HCT116 (cell line): Measurements from ENCODE around the gene IZUMO1. TPM values are rescaled to one million over a fixed set of nuclear protein-coding genes. Genes with fewer than 3 reads are reported as not detected.

Experiments used
- ATAC-seq: fragments of 200-7000 bp; cut with Tn5 transposase; 2 replicates; pipeline ENCODE4 v1.9.1; 2020; ENCODE audit warnings: mild to moderate bottlenecking, moderate library complexity
- BruUV-seq: library from RNA; stranded (reverse); fragments of 400-500 nt; replicated peaks from 2 replicates; lab custom pipeline; 2021; lab: Mats Ljungman, UMichigan
- CTCF ChIA-PET: fragments of 300-600 bp; sonication (Branson Sonifier 250); formaldehyde crosslinking; loops from one replicate; lab custom pipeline; 2021; ENCODE audit warnings: antibody characterized with exemption; lab: Charles Lee
- POLR2A ChIA-PET: fragments of 300-600, 350-600 bp; sonication (Branson Sonifier 250); formaldehyde crosslinking; loops from one replicate; lab custom pipeline; 2021; ENCODE audit warnings: antibody characterized with exemption; lab: Charles Lee
- RAD21 ChIA-PET, 2 experiments: fragments of 300-600 bp; sonication (Branson Sonifier 250); formaldehyde crosslinking; loops; one replicate each; lab custom pipeline; 2023; ENCODE audit warnings: low total read pairs in 2 of 2; ENCODE audit not compliant: uncharacterized antibody in 2 of 2, unreplicated experiment in 2 of 2, low non-redundant PET in 1 of 2; lab: Charles Lee
- DNase-seq: peaks from one replicate; pipeline ENCODE4 v3.0.0-alpha.2; 2010; ENCODE audit warnings: low read depth, low spot score
- H2AFZ ChIP-seq: fragments of 200-600 bp; shearing (Covaris generic), sonication (generic); 2 replicates; pipeline ENCODE4 v1.6.1; 2017; ENCODE audit warnings: low read depth, mixed run types, mixed read lengths, antibody characterized with exemption, low read length; ENCODE audit not compliant: poor library complexity, severe bottlenecking
- H3K27ac ChIP-seq: 2 replicates; pipeline ENCODE4 v1.5.1; 2012; ENCODE audit warnings: low read depth, low read length
- H3K27me3 ChIP-seq: fragments of 200-600 bp; sonication (generic); 2 replicates; pipeline ENCODE4 v1.6.1; 2016; ENCODE audit warnings: mixed run types, low read length, mixed read lengths; ENCODE audit not compliant: insufficient read depth
- H3K36me3 ChIP-seq, 2 experiments: fragments of 200-500 bp in 1 of 2; fragments of 200-600 bp in 1 of 2; sonication (Bioruptor generic) in 1 of 2; sonication (generic) in 1 of 2; 2 replicates each; pipeline versions ENCODE4 v1.5.1 to v1.6.1; 2014 to 2016; ENCODE audit warnings: low read length in 2 of 2, inconsistent platforms in 1 of 2, mixed read lengths in 1 of 2, mixed run types in 1 of 2; ENCODE audit not compliant: insufficient read depth in 2 of 2, control insufficient read depth in 1 of 2
- H3K4me1 ChIP-seq, 2 experiments: fragments of 200-600 bp in 1 of 2; sonication (generic) in 1 of 2; 2 replicates each; pipeline versions ENCODE4 v1.5.1 to v1.6.1; 2012 to 2017; ENCODE audit warnings: low read length in 2 of 2, inconsistent platforms in 1 of 2, mild to moderate bottlenecking in 1 of 2, mixed read lengths in 1 of 2, mixed run types in 1 of 2, moderate library complexity in 1 of 2; ENCODE audit not compliant: insufficient read depth in 2 of 2, control insufficient read depth in 1 of 2
- H3K4me2 ChIP-seq: fragments of 200-600 bp; sonication (generic); 2 replicates; pipeline ENCODE4 v1.6.1; 2017; ENCODE audit warnings: mixed run types, low read length, mixed read lengths
- H3K4me3 ChIP-seq, 2 experiments: fragments of 200-600 bp in 1 of 2; sonication (generic) in 1 of 2; replicated peaks in 1 of 2; 2 replicates each; pipeline ENCODE4 v1.5.1; 2011 to 2016; ENCODE audit warnings: low read length in 2 of 2, control low read depth in 1 of 2, low read depth in 1 of 2, mild to moderate bottlenecking in 1 of 2, mixed read lengths in 1 of 2, mixed run types in 1 of 2
- H3K79me2 ChIP-seq: fragments of 200-600 bp; sonication (generic); 2 replicates; pipeline ENCODE4 v1.6.1; 2017; ENCODE audit warnings: mild to moderate bottlenecking, mixed run types, low read length, moderate library complexity, mixed read lengths; ENCODE audit not compliant: insufficient read depth
- H3K9ac ChIP-seq: fragments of 200-600 bp; sonication (generic); 2 replicates; pipeline ENCODE4 v1.6.1; 2016; ENCODE audit warnings: low read length, mixed read lengths
- H3K9me2 ChIP-seq: fragments of 200-600 bp; sonication (generic), shearing (Covaris generic); 2 replicates; pipeline ENCODE4 v1.6.1; 2017; ENCODE audit warnings: mixed run types, mild to moderate bottlenecking, moderate library complexity; ENCODE audit not compliant: insufficient read depth
- H3K9me3 ChIP-seq, 2 experiments: fragments of 200-500 bp in 1 of 2; fragments of 200-600 bp in 1 of 2; sonication (Bioruptor generic) in 1 of 2; sonication (generic) in 1 of 2; 2 replicates each; pipeline ENCODE4 v1.6.1; 2014 to 2017; ENCODE audit warnings: low read length in 2 of 2, mixed read lengths in 2 of 2, inconsistent platforms in 1 of 2, low read depth in 1 of 2, mild to moderate bottlenecking in 1 of 2, mixed run types in 1 of 2, moderate library complexity in 1 of 2; ENCODE audit not compliant: control insufficient read depth in 1 of 2, insufficient read depth in 1 of 2
- H4K20me1 ChIP-seq: fragments of 200-600 bp; sonication (generic), shearing (Covaris generic); 2 replicates; pipeline ENCODE4 v1.6.1; 2017; ENCODE audit warnings: mixed run types, mild to moderate bottlenecking, moderate library complexity; ENCODE audit not compliant: insufficient read depth
- CBX3 ChIP-seq: IDR thresholded peaks from 2 replicates; pipeline ENCODE4 v1.6.1; 2012; ENCODE audit warnings: low read depth
- CEBPB ChIP-seq: IDR thresholded peaks from 2 replicates; pipeline ENCODE4 v1.6.1; 2012; ENCODE audit warnings: low read depth
- EGR1 ChIP-seq: IDR thresholded peaks from 2 replicates; pipeline ENCODE4 v1.6.1; 2012; ENCODE audit warnings: low read depth
- EZH2 ChIP-seq: fragments of 200-600 bp; sonication (generic); IDR thresholded peaks from 2 replicates; pipeline ENCODE4 v1.6.1; 2017; ENCODE audit warnings: antibody characterized with exemption, mixed run types
- EZH2phosphoT487 ChIP-seq: fragments of 200-600 bp; IDR thresholded peaks from 2 replicates; pipeline ENCODE4 v1.6.1; 2018; ENCODE audit warnings: antibody characterized with exemption, borderline replicate concordance
- FOSL1 ChIP-seq: IDR thresholded peaks from 2 replicates; pipeline ENCODE4 v1.6.1; 2012; ENCODE audit warnings: low read depth
- POLR2A ChIP-seq: IDR thresholded peaks from 2 replicates; pipeline ENCODE4 v1.7.0; 2011; ENCODE audit warnings: borderline replicate concordance; ENCODE audit not compliant: insufficient read depth, insufficient read length; ENCODE audit errors: extremely low read depth
- POLR2AphosphoS5 ChIP-seq: IDR thresholded peaks from 2 replicates; pipeline ENCODE4 v1.6.1; 2011; ENCODE audit warnings: mild to moderate bottlenecking, low read depth, low read length, moderate library complexity
- RAD21 ChIP-seq: IDR thresholded peaks from 2 replicates; pipeline ENCODE4 v1.6.1; 2012; ENCODE audit warnings: low read depth, mild to moderate bottlenecking
- SIN3A ChIP-seq: IDR thresholded peaks from 2 replicates; pipeline ENCODE4 v1.6.1; 2012; ENCODE audit warnings: low read depth
- SP1 ChIP-seq: IDR thresholded peaks from 2 replicates; pipeline ENCODE4 v1.6.1; 2012; ENCODE audit warnings: low read depth
- SRF ChIP-seq: IDR thresholded peaks from 2 replicates; pipeline ENCODE4 v1.6.1; 2012; ENCODE audit warnings: low read depth
- TCF7L2 ChIP-seq: IDR thresholded peaks from 2 replicates; pipeline ENCODE4 v1.7.0; 2011; ENCODE audit warnings: borderline replicate concordance, inconsistent platforms; ENCODE audit not compliant: insufficient read depth, insufficient read length; ENCODE audit errors: extremely low read depth
- YY1 ChIP-seq: IDR thresholded peaks from 2 replicates; pipeline ENCODE4 v1.6.1; 2011; ENCODE audit warnings: low read length, low read depth, moderate library complexity, mild to moderate bottlenecking; ENCODE audit not compliant: insufficient replicate concordance; ENCODE audit errors: extremely low read depth
- ZFX ChIP-seq: fragments of 450-650 bp; IDR thresholded peaks from 2 replicates; pipeline ENCODE4 v1.6.1; 2017
- intact Hi-C: fragments of 100-400 bp; cut with micrococcal nuclease; formaldehyde crosslinking; loops from 2 replicates; pipeline ENCODE4 v1.10.0; 2022
- total RNA-seq: library from RNA; stranded (reverse); gene quantifications from one replicate; pipeline ENCODE4 v1.2.1, GENCODE V29; 2021; ENCODE audit not compliant: unreplicated experiment
- TF ChIP-seq, protein P1 (sequence below): IDR thresholded peaks from 2 replicates; pipeline ENCODE4 v1.6.1; 2012
- TF ChIP-seq, protein P2 (sequence below): IDR thresholded peaks from 2 replicates; pipeline ENCODE4 v1.6.1; 2012; ENCODE audit warnings: low read depth
- TF ChIP-seq, protein P3 (sequence below), 3 experiments: fragments of 200-600 bp in 1 of 3; sonication (generic) in 1 of 3; IDR thresholded peaks in 2 of 3; conservative IDR thresholded peaks in 1 of 3; 2 replicates each; pipeline ENCODE4 v1.5.1; 2012 to 2017; ENCODE audit warnings: low read depth in 2 of 3, low read length in 2 of 3, antibody characterized with exemption in 1 of 3, borderline replicate concordance in 1 of 3, control low read depth in 1 of 3, mild to moderate bottlenecking in 1 of 3, mixed read lengths in 1 of 3, mixed run types in 1 of 3, moderate library complexity in 1 of 3; ENCODE audit not compliant: insufficient read depth in 1 of 3

IZUMO1 gene
- total RNA-seq, 1 experiment from 2014 or later = 1.7 TPM

GRCh38 chr19:48779636-48780035 lies 32.9 kb upstream of the IZUMO1 start (continued):
- TF ChIP-seq POLR2A (no peak), RAD21 (no peak), POLR2AphosphoS5 (no peak), SP1 (no peak), SRF (no peak)

DNA sequence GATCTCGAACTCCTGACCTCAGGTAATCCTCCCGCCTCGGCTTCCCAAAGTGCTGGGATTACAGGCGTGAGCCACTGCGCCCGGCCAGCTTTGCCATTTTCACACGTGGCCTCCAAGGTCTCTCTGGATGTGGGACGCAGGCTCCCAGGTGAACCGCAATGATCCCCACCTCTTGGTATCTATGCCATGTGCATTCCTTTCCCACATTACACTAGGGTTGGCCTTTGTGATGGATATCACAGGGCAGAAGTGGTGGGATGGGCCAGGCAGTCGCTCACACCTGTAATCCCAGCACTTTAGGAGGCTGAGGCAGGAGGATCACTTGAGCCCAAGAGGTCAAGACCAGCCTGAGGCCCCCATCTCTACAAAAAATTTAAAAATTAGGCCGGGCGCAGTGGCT lies 31.0 kb upstream of the IZUMO1 start:
- DNase-seq = no peak
- TF ChIP-seq SIN3A (no peak), SP1 (no peak), EGR1 (no peak), SRF (no peak), CEBPB (no peak), RAD21 (no peak), EZH2phosphoT487 (no peak), ZFX (no peak), TCF7L2 (no peak), POLR2AphosphoS5 (no peak), YY1 (no peak), EZH2 (no peak), POLR2A (no peak), CBX3 (no peak), FOSL1 (no peak)
- TF ChIP-seq, protein P1, sequence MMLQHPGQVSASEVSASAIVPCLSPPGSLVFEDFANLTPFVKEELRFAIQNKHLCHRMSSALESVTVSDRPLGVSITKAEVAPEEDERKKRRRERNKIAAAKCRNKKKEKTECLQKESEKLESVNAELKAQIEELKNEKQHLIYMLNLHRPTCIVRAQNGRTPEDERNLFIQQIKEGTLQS = no peak
- TF ChIP-seq, protein P2, sequence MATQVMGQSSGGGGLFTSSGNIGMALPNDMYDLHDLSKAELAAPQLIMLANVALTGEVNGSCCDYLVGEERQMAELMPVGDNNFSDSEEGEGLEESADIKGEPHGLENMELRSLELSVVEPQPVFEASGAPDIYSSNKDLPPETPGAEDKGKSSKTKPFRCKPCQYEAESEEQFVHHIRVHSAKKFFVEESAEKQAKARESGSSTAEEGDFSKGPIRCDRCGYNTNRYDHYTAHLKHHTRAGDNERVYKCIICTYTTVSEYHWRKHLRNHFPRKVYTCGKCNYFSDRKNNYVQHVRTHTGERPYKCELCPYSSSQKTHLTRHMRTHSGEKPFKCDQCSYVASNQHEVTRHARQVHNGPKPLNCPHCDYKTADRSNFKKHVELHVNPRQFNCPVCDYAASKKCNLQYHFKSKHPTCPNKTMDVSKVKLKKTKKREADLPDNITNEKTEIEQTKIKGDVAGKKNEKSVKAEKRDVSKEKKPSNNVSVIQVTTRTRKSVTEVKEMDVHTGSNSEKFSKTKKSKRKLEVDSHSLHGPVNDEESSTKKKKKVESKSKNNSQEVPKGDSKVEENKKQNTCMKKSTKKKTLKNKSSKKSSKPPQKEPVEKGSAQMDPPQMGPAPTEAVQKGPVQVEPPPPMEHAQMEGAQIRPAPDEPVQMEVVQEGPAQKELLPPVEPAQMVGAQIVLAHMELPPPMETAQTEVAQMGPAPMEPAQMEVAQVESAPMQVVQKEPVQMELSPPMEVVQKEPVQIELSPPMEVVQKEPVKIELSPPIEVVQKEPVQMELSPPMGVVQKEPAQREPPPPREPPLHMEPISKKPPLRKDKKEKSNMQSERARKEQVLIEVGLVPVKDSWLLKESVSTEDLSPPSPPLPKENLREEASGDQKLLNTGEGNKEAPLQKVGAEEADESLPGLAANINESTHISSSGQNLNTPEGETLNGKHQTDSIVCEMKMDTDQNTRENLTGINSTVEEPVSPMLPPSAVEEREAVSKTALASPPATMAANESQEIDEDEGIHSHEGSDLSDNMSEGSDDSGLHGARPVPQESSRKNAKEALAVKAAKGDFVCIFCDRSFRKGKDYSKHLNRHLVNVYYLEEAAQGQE = no peak
- TF ChIP-seq, protein P3, sequence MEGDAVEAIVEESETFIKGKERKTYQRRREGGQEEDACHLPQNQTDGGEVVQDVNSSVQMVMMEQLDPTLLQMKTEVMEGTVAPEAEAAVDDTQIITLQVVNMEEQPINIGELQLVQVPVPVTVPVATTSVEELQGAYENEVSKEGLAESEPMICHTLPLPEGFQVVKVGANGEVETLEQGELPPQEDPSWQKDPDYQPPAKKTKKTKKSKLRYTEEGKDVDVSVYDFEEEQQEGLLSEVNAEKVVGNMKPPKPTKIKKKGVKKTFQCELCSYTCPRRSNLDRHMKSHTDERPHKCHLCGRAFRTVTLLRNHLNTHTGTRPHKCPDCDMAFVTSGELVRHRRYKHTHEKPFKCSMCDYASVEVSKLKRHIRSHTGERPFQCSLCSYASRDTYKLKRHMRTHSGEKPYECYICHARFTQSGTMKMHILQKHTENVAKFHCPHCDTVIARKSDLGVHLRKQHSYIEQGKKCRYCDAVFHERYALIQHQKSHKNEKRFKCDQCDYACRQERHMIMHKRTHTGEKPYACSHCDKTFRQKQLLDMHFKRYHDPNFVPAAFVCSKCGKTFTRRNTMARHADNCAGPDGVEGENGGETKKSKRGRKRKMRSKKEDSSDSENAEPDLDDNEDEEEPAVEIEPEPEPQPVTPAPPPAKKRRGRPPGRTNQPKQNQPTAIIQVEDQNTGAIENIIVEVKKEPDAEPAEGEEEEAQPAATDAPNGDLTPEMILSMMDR (IDR thresholded peaks at IDR 0.05 in 2 of 3, conservative IDR thresholded peaks at IDR 0.05 in 1 of 3; ENCODE audit: borderline replicate concordance in 1 of 3, insufficient read depth in 1 of 3, low read depth in 2 of 3, low read length in 2 of 3) = no peak
- Histone ChIP-seq H4K20me1 (no peaks in the 10 kb centered on the region), H3K27ac (no peak overlapping the region), H3K36me3 (no peaks in the 10 kb centered on the region), H2AFZ (no peak overlapping the region), H3K79me2 (no peaks in the 10 kb centered on the region), H3K9me3 (no peaks in the 10 kb centered on the region), H3K9me2 (no peaks in the 10 kb centered on the region), H3K9ac (no peak overlapping the region), H3K4me1 (peaks cover 21 to 33% of the 10 kb centered on the region in 2 experiments; a peak in 3 of 4 replicates), H3K4me2 (no peak overlapping the region), H3K4me3 (no peak overlapping the region), H3K27me3 (no peaks in the 10 kb centered on the region)
- RAD21 ChIA-PET = no interaction called here
- POLR2A ChIA-PET = no interaction called here
- CTCF ChIA-PET = interaction anchor here (0.7 kb wide), 1 partner anchor 18 kb away, joined by 3 read pairs; no protein-coding TSS in a partner anchor
- no peak for ATAC-seq
- no TSS peak for BruUV-seq
- intact Hi-C loops = no loop called here
